Ovary (tissue), 3 donors: Measurements from ENCODE around the gene PRND.

Source experiments
- EP300 ChIP-seq: sonication (generic); formaldehyde crosslinking; IDR thresholded peaks from one replicate; pipeline ENCODE4 v1.6.1; 2017; ENCODE audit warnings: antibody characterized with exemption
- POLR2A ChIP-seq: fragments of 450-650 bp; IDR thresholded peaks from one replicate; pipeline ENCODE4 v1.6.1; 2017; ENCODE audit warnings: antibody characterized with exemption, mild to moderate bottlenecking, moderate library complexity
- TF ChIP-seq, protein P1 (sequence below), 3 donors: fragments of 450-650 bp in 2 of 3; fragments of 200-600 bp in 1 of 3; IDR thresholded peaks; one replicate each; pipeline versions ENCODE4 v1.5.1 to v1.8.0; 2016 to 2022; ENCODE audit warnings: antibody characterized with exemption in 3 of 3, mild to moderate bottlenecking in 1 of 3
- donor health status: DM: no; HTN: no; CAD: no.

GRCh38 chr20:4691753-4692152 is 30.0 kb upstream of the PRND start:
- TF ChIP-seq, protein P1, sequence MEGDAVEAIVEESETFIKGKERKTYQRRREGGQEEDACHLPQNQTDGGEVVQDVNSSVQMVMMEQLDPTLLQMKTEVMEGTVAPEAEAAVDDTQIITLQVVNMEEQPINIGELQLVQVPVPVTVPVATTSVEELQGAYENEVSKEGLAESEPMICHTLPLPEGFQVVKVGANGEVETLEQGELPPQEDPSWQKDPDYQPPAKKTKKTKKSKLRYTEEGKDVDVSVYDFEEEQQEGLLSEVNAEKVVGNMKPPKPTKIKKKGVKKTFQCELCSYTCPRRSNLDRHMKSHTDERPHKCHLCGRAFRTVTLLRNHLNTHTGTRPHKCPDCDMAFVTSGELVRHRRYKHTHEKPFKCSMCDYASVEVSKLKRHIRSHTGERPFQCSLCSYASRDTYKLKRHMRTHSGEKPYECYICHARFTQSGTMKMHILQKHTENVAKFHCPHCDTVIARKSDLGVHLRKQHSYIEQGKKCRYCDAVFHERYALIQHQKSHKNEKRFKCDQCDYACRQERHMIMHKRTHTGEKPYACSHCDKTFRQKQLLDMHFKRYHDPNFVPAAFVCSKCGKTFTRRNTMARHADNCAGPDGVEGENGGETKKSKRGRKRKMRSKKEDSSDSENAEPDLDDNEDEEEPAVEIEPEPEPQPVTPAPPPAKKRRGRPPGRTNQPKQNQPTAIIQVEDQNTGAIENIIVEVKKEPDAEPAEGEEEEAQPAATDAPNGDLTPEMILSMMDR (IDR thresholded peaks at IDR 0.05): no peak
- no peak for TF ChIP-seq EP300
- no peak for TF ChIP-seq POLR2A
